ENCODE results near the gene SCP2.

SCP2 gene

DNA sequence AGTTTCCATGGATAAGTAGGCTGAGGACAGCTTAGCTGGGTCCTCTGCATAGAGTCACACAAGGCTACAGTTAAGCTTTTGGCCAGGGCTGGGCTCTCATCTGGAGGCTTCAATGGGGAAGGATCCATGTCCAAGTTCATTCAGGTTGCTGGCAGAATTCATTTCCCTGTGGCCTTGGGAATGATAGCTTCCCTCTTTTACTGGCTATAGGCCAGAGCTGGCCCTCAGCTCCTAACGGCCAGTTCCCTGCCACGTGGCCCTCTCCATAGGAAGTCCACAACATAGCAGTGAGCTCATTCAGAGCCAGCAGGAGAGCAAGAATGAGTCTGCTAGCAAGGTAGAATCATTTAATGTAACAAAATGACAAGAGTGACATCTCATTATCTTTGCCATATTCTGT, 119.9 kb downstream of the SCP2 start:
- no peak for DNase-seq

DNA sequence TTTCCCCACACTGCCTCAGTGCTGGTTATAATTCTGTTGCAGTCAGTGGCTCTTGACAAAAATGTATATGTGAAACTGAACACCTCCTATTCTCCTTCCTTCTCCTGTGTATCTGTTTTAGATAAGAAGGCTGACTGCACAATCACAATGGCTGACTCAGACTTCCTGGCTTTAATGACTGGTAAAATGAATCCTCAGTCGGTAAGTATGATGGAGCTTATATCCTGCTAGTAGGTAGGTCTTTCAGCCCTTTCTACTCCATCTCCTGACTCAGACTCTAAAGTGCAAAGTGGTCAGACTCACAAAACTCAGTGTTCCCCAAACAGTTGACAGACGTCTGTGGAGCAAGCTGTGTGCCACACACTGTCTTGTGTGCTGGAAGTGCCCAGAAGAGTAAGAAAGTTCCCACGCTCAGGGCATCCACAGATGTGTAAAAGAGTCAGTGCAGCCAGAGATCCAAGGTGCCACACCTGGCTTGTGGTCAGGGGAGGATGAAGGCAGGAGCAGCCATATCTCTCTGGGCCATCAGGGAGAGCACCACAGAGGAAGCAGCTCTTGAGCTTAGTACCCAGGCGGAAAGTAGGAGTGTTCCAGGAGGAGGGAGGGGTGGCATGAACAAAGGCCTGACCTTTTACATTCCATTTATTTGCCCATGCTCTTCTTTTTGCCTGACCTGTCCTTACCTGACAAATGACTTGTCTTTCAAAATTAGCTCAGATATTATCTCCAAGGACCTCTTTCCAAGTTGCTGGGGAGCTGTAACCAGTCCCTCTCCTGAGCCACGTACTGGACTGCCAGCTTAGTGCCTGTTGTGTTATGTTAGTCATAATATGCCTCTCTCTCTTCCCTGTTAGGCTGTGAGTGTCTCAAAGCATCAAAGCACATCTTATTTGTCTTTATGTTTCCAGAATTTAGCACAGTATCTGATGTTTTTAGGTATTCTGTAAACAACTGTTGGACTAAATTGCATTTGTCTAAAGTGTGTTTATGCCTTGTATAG, 121.0 kb downstream of the SCP2 start:
- DNase-seq: no peak

DNA sequence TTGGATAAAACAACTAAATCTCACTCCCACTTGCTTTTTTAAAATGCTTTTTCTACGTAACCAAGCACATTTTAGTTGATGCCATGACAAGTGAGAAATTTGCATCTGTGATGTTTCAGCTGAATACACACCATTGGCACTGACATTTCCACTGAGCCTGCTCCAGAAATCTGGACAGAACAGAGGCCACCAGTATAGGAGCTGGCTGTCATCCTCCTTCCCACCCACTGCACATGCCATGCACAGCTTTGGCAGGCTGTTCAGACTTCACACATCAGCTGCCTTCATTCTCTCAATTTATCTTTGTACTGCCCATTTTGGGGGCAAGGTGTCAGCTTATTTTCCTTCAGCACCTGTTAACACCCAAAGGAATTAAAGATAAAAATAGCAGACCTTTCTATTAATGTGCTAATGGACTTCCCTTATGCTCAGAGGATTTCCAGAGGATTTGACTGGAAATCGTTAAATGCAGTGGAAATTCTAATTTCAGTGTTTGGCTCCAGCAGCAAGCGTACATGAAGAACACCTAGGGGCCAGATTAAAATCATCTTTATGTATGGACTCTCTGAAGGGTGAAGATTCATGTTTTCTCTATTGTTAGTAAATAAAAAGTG, 122.0 kb downstream of the SCP2 start:
- no peak for DNase-seq

DNA sequence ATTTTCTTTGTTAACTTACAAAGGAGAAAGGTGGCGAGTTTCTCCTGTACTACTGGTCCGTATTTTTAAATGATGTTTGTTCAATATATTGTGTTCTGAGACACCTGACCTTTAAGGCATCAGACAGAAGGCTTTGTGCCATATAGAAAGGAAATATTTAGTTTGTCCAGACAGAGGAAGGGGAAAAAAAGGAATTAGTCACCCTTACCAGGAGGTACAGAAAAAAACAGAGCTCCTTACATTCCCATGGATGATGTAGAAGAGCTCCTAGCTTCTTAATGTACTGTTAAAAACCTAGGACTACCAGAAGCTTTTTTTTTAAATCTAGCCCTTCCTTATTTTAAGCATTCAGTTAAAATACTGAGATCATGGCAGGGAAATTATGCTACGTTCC, 122.5 kb downstream of the SCP2 start:
- DNase-seq: no peak

DNA sequence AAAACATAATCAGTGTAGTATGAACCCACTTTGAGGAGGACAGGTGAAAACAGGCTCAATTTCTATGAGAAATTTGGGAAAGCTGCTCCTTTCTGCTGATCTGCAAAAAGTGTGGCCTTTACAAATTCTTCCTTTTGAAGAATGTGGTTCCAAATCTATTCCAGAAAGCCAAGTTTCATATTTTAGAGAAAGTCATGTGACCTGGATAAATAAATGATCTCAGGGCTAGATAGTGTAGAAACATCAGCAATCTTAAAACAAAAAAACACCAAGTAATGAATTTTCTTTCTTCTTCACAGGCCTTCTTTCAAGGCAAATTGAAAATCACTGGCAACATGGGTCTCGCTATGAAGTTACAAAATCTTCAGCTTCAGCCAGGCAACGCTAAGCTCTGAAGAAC, 123.2 kb downstream of the SCP2 start:
- DNase-seq: no peak

DNA sequence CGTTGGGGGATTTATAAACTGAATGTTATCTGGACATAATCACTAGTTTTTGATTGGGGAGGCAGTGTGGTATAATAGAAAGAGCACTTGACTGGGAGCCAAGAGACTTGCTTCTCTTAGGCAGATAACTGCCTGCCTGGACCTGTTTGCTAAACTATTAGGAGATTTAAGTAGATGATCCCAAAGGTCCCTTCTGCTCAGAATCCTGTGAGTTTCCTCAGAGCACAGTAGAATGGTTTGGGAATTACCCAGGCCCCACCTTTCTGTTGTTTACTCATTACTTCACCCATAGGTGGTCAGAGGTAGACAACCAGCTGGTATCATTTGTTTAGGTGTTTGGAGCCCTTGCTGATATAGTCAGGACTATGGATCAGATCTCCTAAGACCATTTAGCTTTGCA, 124.6 kb downstream of the SCP2 start:
- DNase-seq: no peak

DNA sequence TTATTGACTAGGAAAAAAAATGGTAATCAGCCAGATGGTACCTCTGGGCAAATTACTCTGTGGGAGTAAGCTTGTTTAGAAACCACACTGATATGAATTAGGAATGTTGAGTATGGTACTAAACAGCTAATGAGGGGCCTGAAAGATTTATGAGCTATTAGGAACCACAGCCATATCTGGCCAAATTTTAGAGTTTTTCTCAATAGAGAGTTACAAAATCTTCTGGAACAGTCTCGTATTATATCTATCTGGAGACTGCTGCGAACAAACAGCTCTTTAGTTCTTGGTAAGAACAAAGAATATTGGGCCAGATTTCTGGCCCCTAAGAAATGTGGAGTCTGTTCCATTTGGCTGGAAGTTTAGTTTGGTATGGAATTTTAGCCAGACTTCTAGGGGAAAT, 130.1 kb downstream of the SCP2 start:
- DNase-seq: no peak

DNA sequence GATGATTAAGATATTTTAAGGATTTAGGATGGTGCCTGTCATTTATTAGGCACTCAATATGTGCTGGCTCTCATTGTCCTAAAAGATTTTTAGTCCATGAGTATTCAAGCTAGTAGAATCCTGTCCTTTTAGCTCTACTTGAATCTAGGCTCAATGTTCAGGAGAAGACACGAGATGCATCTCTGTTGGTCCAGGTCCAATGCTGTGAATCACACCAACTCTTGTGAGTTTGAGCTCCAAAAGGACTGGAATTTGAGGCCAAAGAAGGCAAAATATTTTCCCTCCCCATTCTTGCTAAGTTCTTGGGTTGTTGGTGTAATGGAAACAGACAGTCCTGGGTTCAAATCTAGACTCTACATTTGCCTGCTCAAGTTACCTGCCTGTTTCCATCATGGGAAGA, 133.5 kb downstream of the SCP2 start:
- no peak for DNase-seq

DNA sequence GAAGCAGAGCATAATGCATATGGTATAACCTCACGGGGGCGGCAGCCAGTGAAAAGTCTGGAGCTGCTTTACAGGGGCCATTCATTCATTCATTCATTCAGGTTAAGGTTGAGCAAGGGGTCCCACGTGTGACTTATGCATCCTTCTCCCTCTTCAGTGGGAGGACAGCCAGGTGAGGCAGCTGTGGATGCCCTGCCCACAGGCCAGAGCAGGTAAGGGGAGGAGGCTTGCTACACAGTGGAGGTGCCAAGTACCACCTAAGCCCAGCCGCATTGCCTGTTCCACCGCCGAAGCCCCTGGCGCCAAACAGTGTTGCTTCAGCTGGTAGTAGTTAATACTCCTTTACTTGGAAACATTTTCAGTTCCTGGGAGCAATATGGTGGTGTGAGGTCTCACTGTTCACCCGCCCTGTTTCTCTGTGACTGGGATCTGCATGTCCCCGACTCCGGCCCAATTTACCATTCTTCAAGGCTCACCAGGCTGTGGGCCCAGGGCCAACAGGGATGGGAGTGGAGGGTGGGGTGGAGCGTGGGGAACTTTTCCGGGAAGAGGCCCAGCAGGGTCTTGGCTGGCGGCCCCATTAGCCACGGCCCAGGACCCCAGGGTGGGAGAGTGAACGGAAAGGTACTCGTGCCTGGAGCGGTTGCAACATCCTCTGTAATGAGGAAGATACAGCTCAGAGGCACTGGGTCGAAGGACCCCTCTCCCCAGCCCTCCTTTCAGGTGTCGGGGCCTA, 134.2 kb downstream of the SCP2 start:
- no peak for DNase-seq

DNA sequence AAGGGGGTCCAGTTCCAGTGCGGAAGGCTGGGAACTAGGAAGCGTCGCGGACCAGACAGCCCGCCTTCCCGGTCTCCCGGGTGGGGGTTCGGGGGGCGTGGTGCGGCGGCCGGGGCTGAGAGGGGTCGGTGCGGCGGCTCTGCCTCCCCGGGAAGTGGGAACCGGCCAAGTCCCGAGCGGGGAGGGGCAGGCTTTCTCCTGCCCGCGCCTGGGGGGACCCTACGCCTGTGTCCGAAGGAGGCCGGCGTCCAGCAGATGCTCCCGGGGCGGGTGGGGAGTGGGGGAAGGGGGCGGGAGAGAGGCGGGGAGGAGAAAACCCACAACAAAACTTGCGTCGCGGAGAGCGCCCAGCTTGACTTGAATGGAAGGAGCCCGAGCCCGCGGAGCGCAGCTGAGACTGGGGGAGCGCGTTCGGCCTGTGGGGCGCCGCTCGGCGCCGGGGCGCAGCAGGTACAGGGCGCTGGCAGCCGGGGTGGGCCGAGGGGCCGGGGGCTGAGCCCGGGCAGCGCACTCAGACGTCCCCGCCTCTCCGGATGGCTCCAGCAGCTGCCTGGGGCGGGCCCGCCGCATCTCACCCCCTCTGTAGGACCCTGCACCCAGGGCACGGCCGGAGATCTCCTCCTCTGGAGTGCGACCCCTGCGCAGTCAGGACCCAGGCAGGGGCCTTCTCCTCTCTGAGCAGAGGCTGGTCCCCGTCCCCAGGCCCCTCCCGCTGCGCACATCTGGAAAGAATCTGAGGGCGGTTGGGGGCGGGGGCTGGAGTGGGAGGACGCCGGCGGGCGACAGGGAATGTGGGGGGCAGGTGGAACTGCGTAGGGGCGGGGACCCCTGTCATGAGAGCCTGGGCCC, 135.0 kb downstream of the SCP2 start, which contains the start of gene PODN:
Gene PODN, plus strand, starts transcription at position 355 of the 849 bp plus-strand sequence. CDS start 7,643 bp downstream, outside the sequence.
- DNase-seq: no peak

DNA sequence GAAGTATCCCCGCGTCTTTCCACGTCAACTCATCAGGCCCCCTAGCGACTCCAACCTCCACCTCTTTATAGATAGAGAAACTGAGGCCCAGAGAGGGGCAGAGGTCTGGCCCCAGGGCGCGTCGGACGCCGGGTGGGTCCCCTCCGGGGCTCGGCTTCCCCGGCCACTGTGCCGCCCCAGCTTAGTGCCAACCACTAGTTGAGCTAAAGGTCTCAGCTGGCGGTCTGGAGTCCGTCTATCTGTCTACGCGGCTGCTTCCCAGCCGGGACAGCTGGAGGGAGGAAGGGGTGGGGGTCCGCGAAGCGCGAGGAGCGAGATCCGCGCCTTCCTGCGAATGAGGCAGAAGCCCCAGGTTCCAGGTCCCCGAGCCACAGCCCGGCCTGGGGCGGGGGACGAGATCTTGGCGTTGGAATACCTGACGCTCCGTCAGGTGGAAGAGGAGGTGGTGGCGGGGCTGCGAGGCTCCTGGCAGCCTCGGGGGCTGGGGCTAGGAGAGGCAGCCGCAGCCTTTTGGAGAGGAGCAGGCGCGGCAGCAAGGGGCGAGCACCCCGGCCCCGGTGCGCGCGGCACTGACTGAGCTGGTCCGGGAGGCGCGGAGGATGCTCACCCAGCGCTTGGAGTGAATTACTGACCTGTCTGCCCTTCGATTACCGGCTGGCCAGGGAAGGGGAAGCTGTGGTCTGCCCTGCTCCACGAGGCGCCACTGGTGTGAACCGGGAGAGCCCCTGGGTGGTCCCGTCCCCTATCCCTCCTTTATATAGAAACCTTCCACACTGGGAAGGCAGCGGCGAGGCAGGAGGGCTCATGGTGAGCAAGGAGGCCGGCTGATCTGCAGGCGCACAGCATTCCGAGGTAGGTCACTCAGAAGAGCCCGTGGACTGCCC, 135.9 kb downstream of the SCP2 start:
- no peak for DNase-seq

DNA sequence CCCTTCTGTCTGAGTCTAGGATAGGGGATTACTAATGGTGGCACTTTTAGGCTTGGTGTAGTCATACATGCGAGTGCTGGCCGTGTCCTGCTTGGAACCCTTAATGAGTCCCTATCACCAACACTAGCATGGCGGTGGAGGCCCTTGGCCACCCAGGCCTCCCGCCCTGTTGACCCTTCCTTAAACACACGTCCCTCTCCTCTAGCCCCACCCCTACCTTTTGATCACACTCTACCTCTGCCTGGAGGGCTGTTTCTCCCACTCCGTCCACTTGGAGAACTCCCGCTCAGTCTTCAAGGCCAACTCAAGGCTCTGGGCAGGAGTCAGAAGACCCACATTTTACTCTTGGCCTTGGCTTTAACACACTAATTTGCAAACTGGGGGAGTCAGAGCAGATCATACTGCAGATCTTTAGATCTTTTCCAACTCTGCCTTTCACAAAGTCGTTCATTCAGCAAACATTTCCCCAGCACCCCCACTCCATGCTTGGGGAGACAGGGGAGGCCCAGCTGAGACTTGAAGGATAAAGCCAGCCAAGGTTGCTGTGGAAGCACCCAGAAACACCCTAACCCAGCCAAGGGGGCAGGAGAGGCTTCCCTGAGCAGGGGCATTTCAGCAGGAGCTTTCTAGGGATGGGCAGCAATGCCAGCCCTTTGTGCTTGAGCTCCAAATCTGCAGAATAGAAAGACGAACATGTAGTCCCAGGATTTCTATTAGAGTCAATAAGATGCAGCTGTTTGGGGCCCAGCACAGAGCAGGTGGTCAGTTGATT, 136.9 kb downstream of the SCP2 start:
- DNase-seq: no peak

DNA sequence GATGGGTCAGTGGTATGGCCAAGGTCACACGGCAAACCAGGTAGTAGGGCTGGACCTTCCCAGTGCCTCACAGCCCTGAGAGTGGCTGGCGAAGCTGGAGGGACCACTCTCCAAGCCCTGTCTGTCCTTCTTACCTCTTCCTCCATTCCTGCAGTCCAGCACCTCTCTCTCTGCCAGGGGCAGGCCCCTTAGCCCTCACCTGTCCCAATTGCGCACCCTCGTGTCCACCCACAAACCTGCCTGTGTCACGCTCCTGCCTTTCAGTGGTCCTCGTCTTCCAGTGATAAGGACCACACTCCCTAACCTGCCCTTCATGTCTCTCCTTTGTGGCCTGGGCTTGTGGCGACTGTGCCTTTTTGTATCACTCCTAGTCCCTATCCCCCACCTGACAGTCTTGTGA, 138.3 kb downstream of the SCP2 start:
- no peak for DNase-seq

DNA sequence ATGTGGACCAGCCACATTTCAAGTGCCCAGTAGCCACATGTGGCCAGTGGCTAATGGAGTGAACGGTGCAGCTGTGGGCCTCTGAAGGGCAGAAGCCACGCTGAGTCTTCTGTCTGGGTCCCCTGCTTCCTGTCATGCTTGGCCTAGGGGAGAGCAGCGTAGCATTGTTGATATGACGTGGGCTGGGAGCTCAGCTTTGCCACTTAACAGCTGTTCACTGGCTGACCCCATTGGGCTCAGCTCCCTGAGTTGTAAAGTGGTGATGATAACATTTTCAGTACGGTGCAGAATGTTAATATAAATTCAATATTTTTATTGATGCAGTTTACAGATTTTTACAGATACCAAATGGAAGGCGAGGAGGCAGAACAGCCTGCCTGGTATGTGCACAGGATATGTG, 139.4 kb downstream of the SCP2 start:
- DNase-seq: no peak

DNA sequence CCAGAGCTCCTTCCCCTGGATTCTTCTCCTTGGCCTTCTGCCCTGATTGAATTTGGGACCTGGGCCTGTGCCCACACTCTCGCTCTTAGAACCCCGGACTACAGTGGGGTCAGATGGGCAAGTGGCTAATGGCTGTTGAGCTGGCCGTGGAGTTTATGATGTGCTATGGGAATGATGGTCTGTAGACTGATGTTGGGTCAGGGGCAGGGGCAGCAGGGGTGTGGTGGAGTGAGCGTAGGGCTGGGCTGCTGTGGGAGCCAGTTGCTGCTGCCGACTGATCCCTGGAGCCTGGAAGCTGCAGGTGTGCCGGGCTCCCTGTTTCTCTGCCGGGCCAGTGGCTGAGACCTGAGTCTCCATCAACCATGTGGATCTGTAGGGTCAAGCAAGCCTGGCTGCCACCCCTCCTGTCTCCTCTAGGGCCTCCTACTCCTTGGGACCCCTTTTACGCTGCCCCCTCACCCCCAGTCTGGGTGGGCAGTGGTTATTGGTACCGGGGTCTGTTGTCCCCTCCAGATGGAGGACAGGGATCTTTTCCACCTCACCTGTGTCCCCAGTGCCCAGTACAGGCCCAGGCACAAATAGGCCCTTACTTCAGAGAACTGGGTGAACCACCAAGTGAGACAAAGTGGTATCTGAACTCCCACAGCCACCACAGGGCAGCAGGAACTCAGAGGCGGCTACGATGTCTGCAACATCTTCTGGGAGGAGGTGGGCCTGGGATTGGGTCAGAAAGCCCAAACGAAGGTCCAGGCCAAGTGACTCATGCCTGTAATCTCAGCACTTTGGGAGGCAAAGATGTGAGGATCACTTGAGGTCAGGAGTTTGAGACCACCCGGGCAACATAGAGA, 140.0 kb downstream of the SCP2 start:
- no peak for DNase-seq

DNA sequence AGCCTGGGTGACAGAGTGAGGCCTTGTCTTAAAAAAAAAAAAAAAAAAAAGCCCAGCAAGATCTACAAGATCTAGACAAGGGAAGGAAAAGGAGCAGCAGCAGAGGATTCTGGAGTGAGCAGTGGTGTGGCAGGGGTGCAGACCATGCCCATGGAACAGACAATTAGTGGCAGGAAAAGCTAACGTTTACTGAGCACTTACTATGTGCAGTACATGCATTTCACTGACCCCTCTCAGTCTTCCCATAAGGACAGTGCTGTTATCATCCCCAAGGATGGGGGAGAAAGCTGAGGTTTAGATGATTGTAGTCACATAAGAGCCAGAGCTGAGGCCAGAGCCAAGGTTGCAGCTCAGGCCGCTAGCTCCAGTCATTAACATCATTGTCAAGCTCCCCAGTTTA, 140.8 kb downstream of the SCP2 start:
- no peak for DNase-seq

DNA sequence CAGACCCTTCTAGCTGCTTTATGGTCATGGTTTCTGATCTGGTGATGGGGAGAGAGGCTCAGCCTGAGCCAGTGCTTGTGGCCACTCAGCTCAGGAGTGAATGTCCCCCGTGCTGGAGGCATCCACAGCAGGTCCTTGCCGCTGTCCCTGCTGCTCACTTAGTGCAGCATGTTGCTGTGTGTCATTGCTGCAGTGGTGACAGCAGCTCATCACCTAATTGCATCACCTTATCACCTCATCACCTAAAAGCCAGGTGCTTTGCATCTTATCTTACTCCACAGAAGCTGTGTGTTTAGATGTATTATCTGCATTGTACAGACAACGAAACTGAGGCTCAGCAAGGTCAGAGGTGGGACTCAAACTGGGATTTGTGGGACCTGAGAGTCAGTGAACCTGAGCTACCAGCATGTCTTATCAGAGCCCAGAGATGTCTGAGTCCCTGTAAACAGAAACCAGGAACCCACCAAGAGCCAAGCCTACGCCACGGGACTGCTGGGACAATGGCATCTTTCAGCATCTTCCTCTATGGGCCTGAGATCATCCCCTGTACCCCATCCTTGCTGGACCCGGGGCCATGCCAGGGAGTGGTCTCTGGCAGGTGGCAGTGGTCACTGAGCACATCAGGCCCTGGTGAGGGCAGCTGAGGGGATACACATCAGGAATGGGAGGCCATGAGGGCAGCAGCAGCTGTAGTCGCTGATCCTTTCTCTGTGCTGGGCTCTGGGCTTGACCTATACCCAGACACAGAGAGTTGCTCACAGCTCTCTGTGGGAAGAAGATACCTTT, 141.4 kb downstream of the SCP2 start:
- no peak for DNase-seq

DNA sequence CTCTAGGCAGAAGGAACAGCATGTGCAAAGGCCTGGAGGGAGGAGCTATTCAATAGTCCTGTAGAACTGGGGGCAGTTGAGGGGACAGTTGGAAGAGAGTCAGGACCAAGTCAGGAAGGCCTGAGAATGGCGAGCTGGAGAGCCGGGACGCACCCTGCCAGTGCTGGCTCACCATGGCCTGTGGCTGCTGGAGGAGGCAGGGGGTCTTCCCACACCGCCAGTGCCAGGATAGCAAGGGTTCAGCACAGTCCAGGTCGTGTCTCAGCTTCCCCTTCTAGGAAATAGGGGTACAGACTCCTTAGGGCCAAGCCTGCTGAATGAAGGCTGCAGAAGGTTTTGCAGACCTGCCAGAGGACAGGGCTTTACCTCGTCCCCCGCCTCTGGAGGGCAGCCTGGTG, 142.2 kb downstream of the SCP2 start:
- DNase-seq: no peak
